Retinal pigment epithelial cell (primary cell): ENCODE measurements around the gene JADE3.

Source experiments
- DNase-seq: peaks from one replicate; pipeline ENCODE4 v3.0.0-alpha.2; 2010; ENCODE audit warnings: low read depth
- H3K4me3 ChIP-seq: 2 replicates; pipeline ENCODE4 v1.5.1; 2011; ENCODE audit warnings: mild to moderate bottlenecking, low read length, control low read depth, moderate library complexity
- CTCF ChIP-seq: conservative IDR thresholded peaks from 2 replicates; pipeline ENCODE4 v1.5.1; 2011; ENCODE audit warnings: low read depth, low read length, control low read depth, inconsistent platforms

The JADE3 gene

GRCh38 chrX:46912098-46912602 is at the start of gene JADE3:
Gene JADE3 (plus strand): TSS chrX:46912421. CDS start chrX:46984895, 72,474 bp downstream.
- DNase-seq: no peak
- no peak for TF ChIP-seq CTCF
- H3K4me3 ChIP-seq: peak within 1 kb of the TSS; percentile 59

- no peak overlapping the region for H3K4me3 ChIP-seq
- no peak for DNase-seq
- TF ChIP-seq CTCF: no peak
These were observed 49.1 kb upstream of the JADE3 start for GRCh38 chrX:46863072-46863471.

- TF ChIP-seq CTCF: no peak
- no peak overlapping the region for H3K4me3 ChIP-seq
- no peak for DNase-seq
These were observed 47.6 kb upstream of the JADE3 start for GRCh38 chrX:46864606-46865005.

- peak; percentile 27 for DNase-seq
- no peak overlapping the region for H3K4me3 ChIP-seq
- no peak for TF ChIP-seq CTCF
These were observed 46.9 kb upstream of the JADE3 start for GRCh38 chrX:46865281-46865680.

GRCh38 chrX:46866726-46867125 is 45.5 kb upstream of the JADE3 start:
- no peak overlapping the region for H3K4me3 ChIP-seq
- TF ChIP-seq CTCF: no peak
- DNase-seq: no peak

- H3K4me3 ChIP-seq: no peak overlapping the region
- TF ChIP-seq CTCF: no peak
- DNase-seq: no peak
These were observed 38.5 kb upstream of the JADE3 start for GRCh38 chrX:46873746-46874145.

GRCh38 chrX:46876901-46877300 is 35.3 kb upstream of the JADE3 start:
- TF ChIP-seq CTCF: no peak
- DNase-seq: no peak
- H3K4me3 ChIP-seq: no peak overlapping the region
